C4-2B (cell line): ENCODE results near the gene CD164L2.
"Not testable (repeated sequence)": the region's sequence is repeated elsewhere in the genome, so short reads cannot be mapped to it uniquely, and the experiment has no call there.

Experiments used
- H3K27ac ChIP-seq: fragments of 450-650 bp; 2 replicates; pipeline ENCODE4 v1.5.1; 2017
- ZFX ChIP-seq: fragments of 450-650 bp; IDR thresholded peaks from 2 replicates; pipeline ENCODE4 v1.6.1; 2017
- TF ChIP-seq, protein P1 (sequence below): fragments of 450-650 bp; conservative IDR thresholded peaks from 2 replicates; pipeline ENCODE4 v1.5.1; 2017; ENCODE audit warnings: mild to moderate bottlenecking

Gene CD164L2

GRCh38 chr1:27392778-27393635 lies 9.9 kb upstream of the CD164L2 start:
- H3K27ac ChIP-seq, result peak overlapping the region; percentile 44
- TF ChIP-seq ZFX, result no peak
- TF ChIP-seq, protein P1, sequence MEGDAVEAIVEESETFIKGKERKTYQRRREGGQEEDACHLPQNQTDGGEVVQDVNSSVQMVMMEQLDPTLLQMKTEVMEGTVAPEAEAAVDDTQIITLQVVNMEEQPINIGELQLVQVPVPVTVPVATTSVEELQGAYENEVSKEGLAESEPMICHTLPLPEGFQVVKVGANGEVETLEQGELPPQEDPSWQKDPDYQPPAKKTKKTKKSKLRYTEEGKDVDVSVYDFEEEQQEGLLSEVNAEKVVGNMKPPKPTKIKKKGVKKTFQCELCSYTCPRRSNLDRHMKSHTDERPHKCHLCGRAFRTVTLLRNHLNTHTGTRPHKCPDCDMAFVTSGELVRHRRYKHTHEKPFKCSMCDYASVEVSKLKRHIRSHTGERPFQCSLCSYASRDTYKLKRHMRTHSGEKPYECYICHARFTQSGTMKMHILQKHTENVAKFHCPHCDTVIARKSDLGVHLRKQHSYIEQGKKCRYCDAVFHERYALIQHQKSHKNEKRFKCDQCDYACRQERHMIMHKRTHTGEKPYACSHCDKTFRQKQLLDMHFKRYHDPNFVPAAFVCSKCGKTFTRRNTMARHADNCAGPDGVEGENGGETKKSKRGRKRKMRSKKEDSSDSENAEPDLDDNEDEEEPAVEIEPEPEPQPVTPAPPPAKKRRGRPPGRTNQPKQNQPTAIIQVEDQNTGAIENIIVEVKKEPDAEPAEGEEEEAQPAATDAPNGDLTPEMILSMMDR, result peak; percentile 50

GRCh38 chr1:27392096-27392777 lies 9.1 kb upstream of the CD164L2 start, which contains the start of gene GPR3:
GPR3 (plus strand) TSS chr1:27392622; CDS start chr1:27393799, 1,177 bp downstream.
- peak within 1 kb of the TSS; percentile 44 for H3K27ac ChIP-seq
- TF ChIP-seq, protein P1, result peak; percentile 89
- TF ChIP-seq ZFX, result no peak

GRCh38 chr1:27391511-27392095 lies 8.5 kb upstream of the CD164L2 start:
- peak overlapping the region; percentile 44; the same call in 1 of the 2 replicates for H3K27ac ChIP-seq
- TF ChIP-seq ZFX, result no peak
- TF ChIP-seq, protein P1, result no peak

GRCh38 chr1:27388337-27389005 lies 5.3 kb upstream of the CD164L2 start:
- H3K27ac ChIP-seq, result no peak overlapping the region
- TF ChIP-seq ZFX, result no peak
- TF ChIP-seq, protein P1, result peak; percentile 95

DNA sequence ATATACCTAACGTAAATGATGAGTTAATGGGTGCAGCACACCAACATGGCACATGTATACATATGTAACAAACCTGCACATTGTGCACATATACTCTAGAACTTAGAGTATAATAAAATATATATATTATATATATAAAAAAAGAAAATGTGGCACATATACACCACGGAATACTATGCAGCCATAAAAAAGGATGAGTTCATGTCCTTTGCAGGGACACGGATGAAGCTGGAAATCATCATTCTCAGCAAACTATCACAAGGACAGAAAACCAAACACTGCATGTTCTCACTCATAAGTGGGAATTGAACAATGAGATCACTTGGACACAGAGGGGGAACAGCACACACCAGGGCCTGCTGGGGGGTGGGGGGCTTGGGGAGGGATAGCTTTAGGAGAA lies 1.7 kb upstream of the CD164L2 start:
- H3K27ac ChIP-seq, result not testable (repeated sequence)

- TF ChIP-seq, protein P1, result no peak
- TF ChIP-seq ZFX, result no peak
- H3K27ac ChIP-seq, result no peak overlapping the region
These were observed 528 bp upstream of the CD164L2 start for GRCh38 chr1:27383661-27384060.

- TF ChIP-seq ZFX, result no peak
- TF ChIP-seq, protein P1, result no peak
- no peak overlapping the region for H3K27ac ChIP-seq
These were observed 967 bp downstream of the CD164L2 start for GRCh38 chr1:27381969-27382762.
